Muscle of arm (tissue), 14 donors: ENCODE data around the gene TMEM14A. TPM values are rescaled to one million over a fixed set of nuclear protein-coding genes. Genes with fewer than 3 reads are reported as not detected.

ENCODE experiments used
- DNase-seq: peaks from one replicate; pipeline ENCODE4 v3.0.0-alpha.2; 2013
- long read RNA-seq, 11 donors: transcript quantifications; one replicate each; lab custom pipeline, GENCODE V29; 2026
- polyA plus RNA-seq, 12 donors: library from polyadenylated mRNA; unstranded; fragments of 120-200 nt; gene quantifications; one replicate each; pipeline ENCODE4 v1.2.1, GENCODE V29; 2013; ENCODE audit not compliant: insufficient read length in 12 of 12

TMEM14A gene, protein sequence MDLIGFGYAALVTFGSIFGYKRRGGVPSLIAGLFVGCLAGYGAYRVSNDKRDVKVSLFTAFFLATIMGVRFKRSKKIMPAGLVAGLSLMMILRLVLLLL
- 10 to 100 TPM in 11 of 12 donors, not detected in 1; 11.4 to 32.2 (median 18.8) TPM for polyA plus RNA-seq
- long read RNA-seq, donor 1, transcript TMEM14A-201 (5 exons, 992 nt), result major isoform, 42 of 47 reads
- long read RNA-seq, donor 1, partial matches to known transcripts, result 5 of 47 reads
- long read RNA-seq, donor 1, other reads (novel, unspliced or antisense), result 0 of 47 reads
- long read RNA-seq, donor 2, transcript TMEM14A-201 (5 exons, 992 nt), result major isoform, 14 of 14 reads
- long read RNA-seq, donor 2, partial matches to known transcripts, result 0 of 14 reads
- long read RNA-seq, donor 2, other reads (novel, unspliced or antisense), result 0 of 14 reads
- long read RNA-seq, donor 3, transcript TMEM14A-201 (5 exons, 992 nt), result major isoform, 6 of 6 reads
- long read RNA-seq, donor 3, partial matches to known transcripts, result 0 of 6 reads
- long read RNA-seq, donor 3, other reads (novel, unspliced or antisense), result 0 of 6 reads
- long read RNA-seq, donor 4, partial matches to known transcripts, result 0 of 3 reads
- long read RNA-seq, donor 4, other reads (novel, unspliced or antisense), result 0 of 3 reads
- long read RNA-seq, donor 5, transcript TMEM14A-201 (5 exons, 992 nt), result major isoform, 20 of 20 reads
- long read RNA-seq, donor 5, partial matches to known transcripts, result 0 of 20 reads
- long read RNA-seq, donor 5, other reads (novel, unspliced or antisense), result 0 of 20 reads
- long read RNA-seq, donor 6, transcript TMEM14A-201 (5 exons, 992 nt), result major isoform, 7 of 7 reads
- long read RNA-seq, donor 6, partial matches to known transcripts, result 0 of 7 reads
- long read RNA-seq, donor 6, other reads (novel, unspliced or antisense), result 0 of 7 reads
- long read RNA-seq, donor 7, transcript TMEM14A-201 (5 exons, 992 nt), result major isoform, 13 of 13 reads
- long read RNA-seq, donor 7, partial matches to known transcripts, result 0 of 13 reads
- long read RNA-seq, donor 7, other reads (novel, unspliced or antisense), result 0 of 13 reads
- long read RNA-seq, donor 8, transcript TMEM14A-201 (5 exons, 992 nt), result major isoform, 18 of 18 reads
- long read RNA-seq, donor 8, partial matches to known transcripts, result 0 of 18 reads
- long read RNA-seq, donor 8, other reads (novel, unspliced or antisense), result 0 of 18 reads
- long read RNA-seq, donor 9, transcript TMEM14A-201 (5 exons, 992 nt), result major isoform, 17 of 17 reads
- long read RNA-seq, donor 9, partial matches to known transcripts, result 0 of 17 reads
- long read RNA-seq, donor 9, other reads (novel, unspliced or antisense), result 0 of 17 reads
- long read RNA-seq, donor 10, transcript TMEM14A-201 (5 exons, 992 nt), result major isoform, 17 of 17 reads
- long read RNA-seq, donor 10, partial matches to known transcripts, result 0 of 17 reads
- long read RNA-seq, donor 10, other reads (novel, unspliced or antisense), result 0 of 17 reads
- long read RNA-seq, donor 11, transcript TMEM14A-201 (5 exons, 992 nt), result major isoform, 14 of 14 reads
- long read RNA-seq, donor 11, partial matches to known transcripts, result 0 of 14 reads
- long read RNA-seq, donor 11, other reads (novel, unspliced or antisense), result 0 of 14 reads

DNA sequence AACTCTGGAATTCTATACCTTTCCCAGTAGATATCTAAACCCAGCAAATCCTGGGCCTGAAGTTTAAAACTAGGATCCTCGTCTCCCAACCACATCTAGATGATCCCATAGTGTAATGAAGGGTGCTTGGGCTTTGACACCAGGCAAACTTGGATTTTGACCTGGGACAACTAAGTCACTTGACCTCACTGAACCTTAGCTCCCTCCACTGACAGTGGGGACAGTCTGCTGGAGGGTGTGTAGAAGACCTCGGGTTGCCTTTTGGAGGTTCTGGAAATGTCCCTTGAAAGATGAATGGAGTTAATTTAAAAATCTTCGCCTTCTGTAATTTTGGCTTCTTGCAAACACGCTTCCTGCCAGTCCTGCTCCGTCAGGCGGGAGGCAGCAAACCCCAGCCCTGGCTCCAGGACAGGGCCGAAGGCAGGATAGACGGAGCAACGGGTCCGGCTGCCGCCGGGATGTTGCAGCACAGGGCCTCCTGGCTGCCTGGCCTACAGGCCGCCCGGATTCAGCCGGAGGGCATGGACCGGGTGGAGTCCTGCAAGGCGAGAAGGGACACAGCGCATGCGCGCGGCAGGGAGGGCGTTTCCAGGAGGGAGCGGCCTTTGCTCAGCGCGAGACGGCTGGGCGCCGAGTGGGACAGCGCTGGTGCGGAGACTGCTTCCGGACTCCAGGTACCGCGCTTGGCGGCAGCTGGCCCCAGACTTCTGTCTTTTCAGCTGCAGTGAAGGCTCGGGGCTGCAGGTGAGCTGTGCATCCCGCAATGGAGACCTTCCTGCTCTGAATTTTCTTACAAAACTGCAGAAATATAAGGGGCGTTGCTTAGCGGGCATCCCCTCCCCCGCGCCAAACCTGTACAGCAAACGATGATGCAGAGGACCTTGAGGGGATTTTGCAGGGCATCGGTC, at the start of gene TMEM14A:
Gene TMEM14A, plus strand, starts transcription at position 612 of the 908 bp plus-strand sequence. CDS start 5,990 bp downstream, outside the sequence.
- DNase-seq, result peak; percentile 93

- DNase-seq, result no peak
These were observed 49.3 kb upstream of the TMEM14A start for GRCh38 chr6:52621631-52622030.

DNA sequence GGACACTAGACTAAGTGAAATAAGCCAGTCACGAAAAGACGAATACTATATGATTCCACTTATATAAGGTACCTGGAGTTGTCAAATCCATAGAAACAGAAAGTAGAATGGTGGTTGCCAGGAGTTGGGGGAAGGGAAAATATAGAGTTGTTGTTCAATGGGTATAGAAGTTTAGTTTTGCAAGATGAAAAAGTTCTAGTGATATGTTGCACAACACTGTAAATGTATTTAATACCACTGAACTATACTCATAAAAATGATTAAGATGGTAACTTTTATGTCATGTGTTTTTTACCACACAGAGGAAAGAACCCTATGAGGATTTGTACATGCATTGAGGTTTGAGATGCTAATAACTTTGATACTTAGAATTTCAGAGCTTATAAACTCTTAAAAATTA, 48.1 kb upstream of the TMEM14A start:
- no peak for DNase-seq

DNA sequence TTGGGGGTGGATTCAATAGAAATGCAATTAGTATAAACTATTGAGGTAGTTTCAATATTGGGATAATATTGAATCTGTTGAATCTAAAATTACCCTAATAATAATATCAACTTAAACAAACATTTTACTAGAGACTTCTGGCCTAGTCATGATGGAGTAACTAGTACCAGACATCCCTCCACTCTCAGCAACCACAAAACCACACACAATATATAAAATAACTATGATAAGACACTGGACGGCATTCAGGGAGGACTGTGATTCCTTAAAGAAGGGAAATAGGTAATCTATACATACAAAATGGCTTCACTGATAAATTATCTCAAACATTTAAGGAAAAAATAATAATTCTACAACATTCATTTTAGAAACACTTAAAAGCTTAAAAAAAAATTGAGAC, 38.9 kb upstream of the TMEM14A start:
- DNase-seq, result no peak

GRCh38 chr6:52634211-52634610, 36.7 kb upstream of the TMEM14A start:
- no peak for DNase-seq

GRCh38 chr6:52635049-52635577, 35.8 kb upstream of the TMEM14A start:
- no peak for DNase-seq

DNA sequence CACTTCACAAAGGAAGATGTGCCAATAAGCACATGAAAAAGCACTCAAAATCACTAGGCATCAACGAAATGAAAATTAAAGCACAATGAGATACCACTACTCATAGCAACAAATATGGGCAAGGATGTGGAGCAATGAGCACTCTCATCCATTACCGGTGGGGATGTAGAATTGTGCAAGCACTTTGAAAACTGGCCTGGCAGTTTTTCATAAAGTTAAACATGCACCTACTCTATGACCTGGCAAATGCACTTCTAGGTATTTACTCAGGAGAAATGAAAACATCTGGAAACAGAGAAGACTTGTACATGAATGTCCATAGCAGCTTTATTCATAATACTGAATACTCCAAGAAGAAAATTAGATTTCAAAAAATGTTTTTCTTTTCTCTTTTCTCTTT, 34.1 kb upstream of the TMEM14A start:
- no peak for DNase-seq

DNA sequence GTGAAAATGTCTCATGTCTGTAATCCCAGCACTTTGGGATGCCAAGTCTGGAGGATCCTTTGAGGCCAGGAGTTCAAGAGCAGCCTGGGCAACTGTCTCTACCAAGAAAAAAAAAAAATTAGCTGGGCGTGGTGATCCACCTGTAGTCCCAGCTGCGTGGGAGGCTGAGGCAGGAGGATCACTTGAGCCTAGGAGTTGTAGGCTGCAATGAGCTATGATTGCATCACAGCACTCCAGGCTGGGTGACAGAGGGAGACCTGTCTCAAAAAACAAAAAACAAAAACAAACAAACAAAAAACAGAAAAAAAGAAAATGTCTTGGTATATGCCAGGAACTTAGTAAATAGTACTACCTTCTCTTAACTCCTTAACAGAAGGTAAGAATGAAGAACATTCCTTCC, 31.4 kb upstream of the TMEM14A start:
- DNase-seq, result no peak

DNA sequence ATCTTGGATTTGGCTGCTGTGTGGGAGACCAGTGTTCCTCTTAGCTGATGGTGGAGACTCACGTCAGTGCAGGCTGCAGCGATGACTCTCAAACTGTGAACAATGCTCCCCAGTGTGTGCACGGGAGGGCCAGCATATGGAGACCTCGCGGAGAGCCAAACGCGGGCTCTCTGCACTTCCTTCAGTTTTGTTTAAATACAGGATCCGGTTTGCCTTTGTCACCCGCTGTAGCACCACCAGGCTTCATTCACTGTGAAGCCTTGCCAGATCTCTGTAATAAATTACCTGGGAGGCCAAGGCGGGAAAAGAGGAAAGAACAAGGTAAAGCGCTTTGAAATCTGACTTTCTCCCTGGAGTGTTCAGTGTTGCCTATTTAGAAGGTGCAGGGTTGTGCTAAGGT, 30.7 kb upstream of the TMEM14A start:
- DNase-seq, result no peak

DNA sequence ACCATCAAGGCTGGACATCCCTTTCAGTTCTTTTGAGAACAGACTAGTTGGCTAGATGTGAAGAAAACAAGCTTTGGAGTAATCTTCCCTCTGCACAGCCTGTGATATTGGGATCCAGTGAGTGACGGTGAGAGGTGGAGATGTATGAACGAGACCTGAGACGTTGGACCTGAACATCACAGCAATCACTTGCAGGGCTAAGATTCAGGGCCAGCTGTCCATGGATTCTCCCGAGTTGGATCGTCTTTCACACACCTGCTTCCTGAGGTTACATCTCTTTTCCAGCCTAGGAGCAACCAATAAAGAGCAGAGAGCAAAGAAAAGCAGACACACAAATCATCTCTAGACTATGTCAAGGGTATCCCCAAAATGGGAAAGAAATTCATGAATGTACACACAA, 30.0 kb upstream of the TMEM14A start:
- no peak for DNase-seq

GRCh38 chr6:52641388-52641787, 29.5 kb upstream of the TMEM14A start:
- DNase-seq, result no peak

DNA sequence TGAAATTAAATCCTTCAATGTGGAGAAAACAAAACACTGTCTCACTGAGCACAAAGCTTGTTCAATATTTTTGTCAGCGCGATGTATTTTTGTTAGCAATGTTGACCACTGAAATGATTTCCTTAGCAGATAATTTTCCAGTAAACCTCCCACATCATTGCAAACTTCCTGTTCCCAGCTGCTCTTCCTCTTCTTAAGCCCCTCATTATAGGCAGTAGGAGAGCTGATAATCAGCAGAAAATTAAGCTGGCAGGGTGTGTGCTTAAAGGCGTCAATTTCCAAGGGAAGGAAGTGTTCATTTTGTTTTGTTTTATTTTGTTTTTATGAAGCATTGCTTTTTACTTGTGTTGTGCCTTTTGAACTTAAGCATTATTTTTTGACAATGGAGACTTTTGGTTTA, 29.1 kb upstream of the TMEM14A start:
- DNase-seq, result no peak

GRCh38 chr6:52642368-52642767, 28.5 kb upstream of the TMEM14A start:
- DNase-seq, result no peak

- DNase-seq, result no peak
These were observed 27.8 kb upstream of the TMEM14A start for GRCh38 chr6:52643158-52643557.

GRCh38 chr6:52644253-52644652, 26.7 kb upstream of the TMEM14A start:
- no peak for DNase-seq

- DNase-seq, result no peak
These were observed 24.9 kb upstream of the TMEM14A start for GRCh38 chr6:52645976-52646375.

DNA sequence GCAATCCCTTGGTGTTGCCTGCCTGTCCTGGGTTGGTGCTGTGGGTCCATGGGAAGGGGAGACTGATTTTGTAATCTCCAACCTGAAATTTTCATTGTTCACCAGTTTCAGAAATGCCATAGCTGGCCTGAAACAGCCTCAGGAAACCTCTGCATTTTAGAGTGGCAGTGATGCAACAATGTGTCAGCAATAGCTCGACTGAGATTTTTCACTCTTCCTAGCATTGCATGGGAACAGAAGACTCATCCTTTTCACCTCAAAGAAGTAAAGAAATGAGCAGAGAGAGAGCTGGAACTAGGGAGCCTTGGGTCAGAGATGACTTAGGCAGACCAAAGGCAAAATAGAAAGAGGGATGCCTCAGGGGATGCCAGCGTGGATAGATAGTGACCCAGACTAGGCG, 23.7 kb upstream of the TMEM14A start:
- no peak for DNase-seq

- DNase-seq, result no peak
These were observed 21.3 kb upstream of the TMEM14A start for GRCh38 chr6:52649536-52650160.

DNA sequence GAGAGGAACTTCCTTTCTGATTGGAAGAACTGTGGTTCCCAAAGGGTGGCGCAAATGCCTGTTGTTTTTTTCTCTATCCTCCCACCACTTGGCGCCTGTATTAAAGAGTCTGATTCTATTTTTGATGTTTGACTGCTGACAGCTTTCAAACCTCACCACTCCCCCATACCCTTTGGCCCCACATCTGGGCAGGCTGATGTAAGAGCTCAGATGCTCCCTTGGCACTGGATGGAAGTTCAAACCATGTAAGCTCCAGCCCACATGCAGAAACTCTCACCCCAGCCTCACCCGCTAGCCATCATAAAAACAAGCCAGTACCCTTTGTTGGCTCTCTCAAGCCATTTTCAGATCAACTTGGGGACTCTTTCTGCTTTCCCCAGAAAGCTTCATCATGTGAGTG, 20.0 kb upstream of the TMEM14A start:
- DNase-seq, result no peak
